HCT116 (cell line): ENCODE measurements around the gene LRRC56.

Source experiments
- CTCF ChIP-seq, 3 experiments: fragments of 200-600 bp in 1 of 3; sonication (generic) in 1 of 3; IDR thresholded peaks in 2 of 3; conservative IDR thresholded peaks in 1 of 3; 2 replicates each; pipeline ENCODE4 v1.5.1; 2012 to 2017; ENCODE audit warnings: low read depth in 2 of 3, low read length in 2 of 3, antibody characterized with exemption in 1 of 3, borderline replicate concordance in 1 of 3, control low read depth in 1 of 3, mild to moderate bottlenecking in 1 of 3, mixed read lengths in 1 of 3, mixed run types in 1 of 3, moderate library complexity in 1 of 3; ENCODE audit not compliant: insufficient read depth in 1 of 3
- EZH2 ChIP-seq: fragments of 200-600 bp; sonication (generic); IDR thresholded peaks from 2 replicates; pipeline ENCODE4 v1.6.1; 2017; ENCODE audit warnings: antibody characterized with exemption, mixed run types
- POLR2A ChIP-seq: IDR thresholded peaks from 2 replicates; pipeline ENCODE4 v1.7.0; 2011; ENCODE audit warnings: borderline replicate concordance; ENCODE audit not compliant: insufficient read depth, insufficient read length; ENCODE audit errors: extremely low read depth
- SP1 ChIP-seq: IDR thresholded peaks from 2 replicates; pipeline ENCODE4 v1.6.1; 2012; ENCODE audit warnings: low read depth

GRCh38 chr11:488579-488978 lies 48.7 kb upstream of the LRRC56 start:
- TF ChIP-seq POLR2A (no peak), CTCF (IDR thresholded peaks at IDR 0.05 in 2 of 3, conservative IDR thresholded peaks at IDR 0.05 in 1 of 3; ENCODE audit: borderline replicate concordance in 1 of 3, insufficient read depth in 1 of 3, low read depth in 2 of 3, low read length in 2 of 3) (no peak), SP1 (no peak), EZH2 (no peak)
